Heart left ventricle (tissue), 16 donors: Measurements from ENCODE around the gene MYO1C. TPM values are rescaled to one million over a fixed set of nuclear protein-coding genes. Genes with fewer than 3 reads are reported as not detected.
A peak's percentile ranks its signal among the peaks of the same experiment; 100 is the strongest.

ENCODE experiments used
- ATAC-seq, 4 donors: fragments of 200-7000 bp; cut with Tn5 transposase; one replicate each; pipeline ENCODE4 v1.9.1; 2020 to 2022; ENCODE audit warnings: moderate library complexity in 4 of 4, mild to moderate bottlenecking in 3 of 4, moderate number of reproducible peaks in 1 of 4
- DNase-seq, 5 donors: peaks; one replicate each; pipeline ENCODE4 v3.0.0-alpha.2; 2020
- H3K27ac ChIP-seq, 12 donors: fragments of 200-600 bp; sonication (generic) in 4 of 12; one replicate each; pipeline versions ENCODE4 v1.5.0 to v1.8.0; 2016 to 2022; ENCODE audit warnings: mild to moderate bottlenecking in 2 of 12
- H3K27me3 ChIP-seq, 9 donors: fragments of 200-600 bp; sonication (generic) in 2 of 9; one replicate each; pipeline versions ENCODE4 v1.5.1 to v1.8.0; 2016 to 2022; ENCODE audit warnings: mild to moderate bottlenecking in 3 of 9
- H3K36me3 ChIP-seq, 9 donors: fragments of 200-600 bp; sonication (generic) in 2 of 9; one replicate each; pipeline versions ENCODE4 v1.5.0 to v1.8.0; 2018 to 2022; ENCODE audit warnings: mild to moderate bottlenecking in 2 of 9
- H3K4me1 ChIP-seq, 12 donors: fragments of 200-600 bp; sonication (generic) in 4 of 12; one replicate each; pipeline versions ENCODE4 v1.5.0 to v1.8.0; 2016 to 2022; ENCODE audit warnings: mild to moderate bottlenecking in 3 of 12
- H3K4me3 ChIP-seq, 12 donors: fragments of 200-600 bp; sonication (generic) in 4 of 12; one replicate each; pipeline versions ENCODE4 v1.5.0 to v1.8.0; 2017 to 2022; ENCODE audit warnings: mild to moderate bottlenecking in 9 of 12, moderate library complexity in 4 of 12
- H3K9me3 ChIP-seq, 12 donors: fragments of 200-600 bp; sonication (generic) in 4 of 12; one replicate each; pipeline versions ENCODE4 v1.5.0 to v1.8.0; 2016 to 2022; ENCODE audit warnings: mild to moderate bottlenecking in 1 of 12
- POLR2A ChIP-seq, 2 donors: fragments of 450-650 bp; IDR thresholded peaks; one replicate each; pipeline ENCODE4 v1.6.1; 2017; ENCODE audit warnings: antibody characterized with exemption in 2 of 2, mild to moderate bottlenecking in 2 of 2, moderate library complexity in 2 of 2
- WGBS, 4 donors: extraction: QIAGEN DNeasy Blood & Tissue Kit in 2 of 4; methylation state at CpG; one replicate each; pipeline versions ENCODE4 v1.1.5 to v1.1.7; 2013 to 2018; 5-methylcytosine and 5-hydroxymethylcytosine counted together
- intact Hi-C, 10 donors: fragments of 100-400 bp; cut with DNase I; formaldehyde crosslinking; loops; one replicate each; pipeline versions ENCODE4 v1.11.1 to v1.14.2; 2022
- polyA plus RNA-seq, 2 donors: library from polyadenylated mRNA; stranded (reverse); fragments of 200-250 nt; gene quantifications; one replicate each; pipeline ENCODE4 v1.2.3, GENCODE V29; 2013
- total RNA-seq, 9 donors: library from RNA; depleted of rRNA in 2 of 9; stranded (reverse); fragments of >200 nt in 2 of 9; fragmentation: NEBNext Ultra II Directional in 3 of 9; extraction: Animal tissue kit (Norgen Biotek cat#: 25700) in 3 of 9; gene quantifications; one replicate each; pipeline versions ENCODE4 v1.1.0 to v1.2.4, GENCODE V29; 2016 to 2023
- TF ChIP-seq, protein P1 (sequence below), 12 donors: fragments of 200-600 bp; sonication (generic) in 4 of 12; IDR thresholded peaks; one replicate each; pipeline versions ENCODE4 v1.5.0 to v1.8.0; 2018 to 2022; ENCODE audit warnings: antibody characterized with exemption in 12 of 12, mild to moderate bottlenecking in 5 of 12
- donor health status: ischemic (EF 13 %, LVEDD 7.1; RV severe dilation, severe dysfunction).
- donor health status: healthy with polysubstance abuse.
- donor health status: DM: no; HTN: yes; CAD: no.
- donor health status: DM: no; HTN: no; CAD: no.
- donor health status: ischemic (EF 25% LVEDD 6.9; RV normal size, moderate dysfunction).
- donor health status: ischemic (EF 25% LVEDD 5.7; RV mildly dilated, moderate dysfunction).
- donor health status: healthy.
- donor health status: DM: yes; HTN: yes; CAD: no.
- donor health status: ischemic (EF 35%, LVEDD 5.7; RV mildly dilated, moderate dysfunction).
- donor health status: nonischemic (EF 11% LVEDD 7.7; RV severe dilation, severe dysfunction).
- donor health status: DM: yes; HTN: yes; CAD: no.
- donor health status: PGD.
- donor health status: ischemic (EF 29% LVEDD 5.4; RV normal size, mild dysfunction).
- donor health status: nonischemic (EF 23%, LVEDD 6.1; RV moderate dilation, normal function).

MYO1C gene
- total and polyA plus RNA-seq, 11 donors, result 89.6 to 259 (median 174) TPM

DNA sequence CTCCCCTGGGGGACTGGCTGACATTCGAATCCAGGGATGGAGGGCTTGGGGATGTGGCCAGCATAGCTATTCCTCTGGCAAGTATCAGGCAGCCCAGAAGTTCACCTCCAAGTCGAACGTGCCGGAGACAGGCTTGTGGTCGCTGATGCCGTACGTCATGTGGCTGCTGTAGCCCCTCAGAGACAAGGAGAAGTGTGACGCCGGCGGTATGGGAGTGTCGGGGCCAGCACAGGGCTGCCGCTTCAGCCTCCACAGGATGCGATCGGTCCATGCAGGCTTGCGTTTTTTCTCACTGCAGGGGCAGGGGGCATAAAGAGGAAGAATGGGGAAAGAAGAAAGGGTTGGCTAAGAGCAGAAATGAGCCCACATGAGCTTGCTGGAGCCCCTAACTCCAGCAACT, 5.3 kb upstream of the MYO1C start:
- H3K4me1 ChIP-seq, result peaks cover 9 to 60% (median 43%) of the 10 kb centered on the region in 12 donors
- peaks cover 0 to 61% (median 38%) of the 10 kb centered on the region in 9 donors for H3K36me3 ChIP-seq
- ATAC-seq (no peak), DNase-seq (no peak)
- no peaks in the 10 kb centered on the region for H3K9me3 ChIP-seq
- H3K4me3 ChIP-seq, result no peak overlapping the region
- H3K27ac ChIP-seq, result peak overlapping the region in 2 of 12 donors; percentile 9 to 100
- WGBS, 4 donors, result 62 to 84% (median 68%) methylated on average over 15 of the region's 15 CpGs
- TF ChIP-seq, protein P1, sequence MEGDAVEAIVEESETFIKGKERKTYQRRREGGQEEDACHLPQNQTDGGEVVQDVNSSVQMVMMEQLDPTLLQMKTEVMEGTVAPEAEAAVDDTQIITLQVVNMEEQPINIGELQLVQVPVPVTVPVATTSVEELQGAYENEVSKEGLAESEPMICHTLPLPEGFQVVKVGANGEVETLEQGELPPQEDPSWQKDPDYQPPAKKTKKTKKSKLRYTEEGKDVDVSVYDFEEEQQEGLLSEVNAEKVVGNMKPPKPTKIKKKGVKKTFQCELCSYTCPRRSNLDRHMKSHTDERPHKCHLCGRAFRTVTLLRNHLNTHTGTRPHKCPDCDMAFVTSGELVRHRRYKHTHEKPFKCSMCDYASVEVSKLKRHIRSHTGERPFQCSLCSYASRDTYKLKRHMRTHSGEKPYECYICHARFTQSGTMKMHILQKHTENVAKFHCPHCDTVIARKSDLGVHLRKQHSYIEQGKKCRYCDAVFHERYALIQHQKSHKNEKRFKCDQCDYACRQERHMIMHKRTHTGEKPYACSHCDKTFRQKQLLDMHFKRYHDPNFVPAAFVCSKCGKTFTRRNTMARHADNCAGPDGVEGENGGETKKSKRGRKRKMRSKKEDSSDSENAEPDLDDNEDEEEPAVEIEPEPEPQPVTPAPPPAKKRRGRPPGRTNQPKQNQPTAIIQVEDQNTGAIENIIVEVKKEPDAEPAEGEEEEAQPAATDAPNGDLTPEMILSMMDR (IDR thresholded peaks at IDR 0.05), result no peak
- TF ChIP-seq POLR2A (IDR thresholded peaks at IDR 0.05), result no peak
- intact Hi-C loops, result no loop called here
- H3K27me3 ChIP-seq, result no peaks in the 10 kb centered on the region

DNA sequence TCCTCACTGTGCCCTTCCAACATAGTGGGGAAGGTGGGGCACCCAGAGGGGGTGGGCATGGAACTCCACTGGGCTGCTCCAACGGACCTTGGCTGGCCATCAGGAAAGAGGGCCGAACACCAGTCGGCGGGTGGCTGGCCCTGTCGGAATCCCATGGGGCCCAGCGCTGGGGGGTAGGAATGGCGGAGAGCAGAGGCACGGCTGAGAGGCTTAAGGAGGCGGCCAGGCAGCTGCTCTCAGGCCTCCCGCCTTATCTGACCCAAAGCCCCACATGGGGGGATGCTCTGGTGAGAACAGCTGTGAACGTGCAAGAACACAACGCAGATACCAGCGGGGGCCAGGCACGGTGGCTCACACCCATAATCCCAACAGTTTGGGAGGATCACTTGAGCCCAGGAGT, 4.4 kb upstream of the MYO1C start:
- intact Hi-C loops, result no loop called here
- H3K27ac ChIP-seq, result peak overlapping the region in 8 of 12 donors; percentile 97 to 100 (median 99)
- ATAC-seq, result no peak
- TF ChIP-seq, protein P1 (IDR thresholded peaks at IDR 0.05), result no peak
- no peak for TF ChIP-seq POLR2A (IDR thresholded peaks at IDR 0.05)
- no peaks in the 10 kb centered on the region for H3K9me3 ChIP-seq
- no peak for DNase-seq
- no peak overlapping the region for H3K4me3 ChIP-seq
- H3K4me1 ChIP-seq, result peaks cover 9 to 70% (median 51%) of the 10 kb centered on the region in 12 donors
- H3K36me3 ChIP-seq, result peaks cover 0 to 54% (median 38%) of the 10 kb centered on the region in 9 donors
- H3K27me3 ChIP-seq, result no peaks in the 10 kb centered on the region
- 61 to 80% (median 71%) methylated on average over 9 to 14 of the region's 14 CpGs for WGBS, 4 donors

DNA sequence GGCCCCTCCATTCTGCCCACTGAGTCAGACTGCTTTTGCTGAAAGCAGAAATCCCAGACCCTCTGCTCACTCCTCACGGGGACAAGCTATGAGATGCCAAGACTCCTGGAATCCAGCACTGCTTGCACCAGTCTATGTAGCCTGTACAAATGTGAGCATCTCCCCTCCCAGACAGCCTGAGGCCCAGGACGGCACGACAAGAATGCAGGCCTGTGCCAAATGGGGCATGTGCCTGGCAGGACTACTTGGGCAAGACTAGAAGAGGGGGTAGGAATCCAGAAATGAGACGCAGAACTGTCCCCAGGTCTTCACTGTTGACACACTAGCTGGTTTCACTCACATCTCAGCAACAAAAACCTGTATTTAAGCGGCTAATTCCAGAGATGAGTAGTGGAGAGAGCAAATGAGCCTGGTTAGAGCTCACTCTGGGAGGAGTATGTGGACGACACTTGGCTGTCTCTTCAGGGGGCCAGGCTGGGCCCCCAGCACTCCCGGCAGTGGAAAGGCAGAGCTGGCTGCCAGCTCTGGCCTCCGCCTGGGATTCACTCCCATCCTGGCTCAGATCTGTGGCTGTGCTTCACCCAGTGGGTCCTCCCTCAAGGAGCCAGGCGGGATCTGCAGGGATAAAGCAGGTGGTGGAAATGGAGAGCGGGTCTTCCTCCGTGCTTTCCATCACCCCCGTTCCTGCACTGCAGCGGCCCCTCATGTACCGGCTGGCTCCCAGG, 2.9 kb upstream of the MYO1C start:
- TF ChIP-seq, protein P1 (IDR thresholded peaks at IDR 0.05), result no peak
- no peak for TF ChIP-seq POLR2A (IDR thresholded peaks at IDR 0.05)
- intact Hi-C loops, result loop anchor here in 2 of 10 donors (1.0 to 2.0 kb wide), 2 partner anchors 10 to 15 kb away; no protein-coding TSS in a partner anchor
- WGBS, 4 donors, result 52 to 65% (median 55%) methylated on average over 8 to 14 of the region's 14 CpGs

DNA sequence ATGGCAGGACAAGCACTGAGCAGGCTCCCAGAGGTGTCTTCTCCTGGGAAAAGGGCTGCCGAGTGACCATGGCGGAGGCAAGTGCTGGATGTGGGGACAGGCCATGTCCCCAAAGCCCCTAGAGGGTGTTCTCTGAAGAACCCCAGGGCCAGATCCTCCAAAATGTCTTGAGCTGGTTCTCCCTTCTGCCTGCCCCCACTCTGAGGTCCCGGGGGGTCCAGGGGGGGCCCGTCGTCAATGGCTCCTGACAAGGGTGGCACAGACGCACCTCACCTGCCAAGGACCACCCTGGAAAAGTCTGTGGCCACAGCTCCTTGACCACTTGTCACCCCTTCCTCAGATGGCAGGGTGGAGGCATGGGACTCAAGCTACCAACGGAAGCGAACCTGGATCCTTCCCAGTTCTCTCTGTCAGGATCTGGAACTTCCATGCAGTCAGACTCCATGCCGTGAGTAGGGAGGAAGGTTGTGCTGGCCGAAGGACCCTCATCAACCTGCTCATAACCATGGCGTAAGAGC, 2.3 kb upstream of the MYO1C start:
- Histone ChIP-seq H3K36me3 (peaks cover 0 to 47% (median 29%) of the 10 kb centered on the region in 9 donors), H3K27ac (peak overlapping the region in 11 of 12 donors; percentile 5 to 100 (median 99)), H3K9me3 (no peaks in the 10 kb centered on the region), H3K4me3 (no peak overlapping the region), H3K27me3 (no peaks in the 10 kb centered on the region), H3K4me1 (peaks cover 9 to 82% (median 60%) of the 10 kb centered on the region in 12 donors)
- WGBS, 4 donors, result 63 to 76% (median 71%) methylated on average over 9 to 11 of the region's 11 CpGs
- intact Hi-C loops, result loop anchor here in 6 of 10 donors (1.0 to 5.0 kb wide), 3 partner anchors 11 to 37 kb away; partner anchors contain the start of gene CRK (in 5 of the 6)
- TF ChIP-seq, protein P1 (IDR thresholded peaks at IDR 0.05), result no peak
- TF ChIP-seq POLR2A (IDR thresholded peaks at IDR 0.05), result no peak
- DNase-seq (no peak), ATAC-seq (no peak)

More for the DNA sequence above, 2.9 kb upstream of the MYO1C start:
- no peaks in the 10 kb centered on the region for H3K27me3 ChIP-seq
- DNase-seq (peak in 4 of 5 donors; percentile 63 to 85 (median 77)), ATAC-seq (peak; percentile 52 to 68 (median 62))
- peaks cover 9 to 76% (median 55%) of the 10 kb centered on the region in 12 donors for H3K4me1 ChIP-seq
- peak overlapping the region in 1 of 12 donors; percentile 10 for H3K4me3 ChIP-seq
- H3K9me3 ChIP-seq, result no peaks in the 10 kb centered on the region
- peak overlapping the region; percentile 38 to 100 (median 99) for H3K27ac ChIP-seq
- peaks cover 0 to 50% (median 30%) of the 10 kb centered on the region in 9 donors for H3K36me3 ChIP-seq
